ENCODE results near the gene CCDC192. TPM values are rescaled to one million over a fixed set of nuclear protein-coding genes. Genes with fewer than 3 reads are reported as not detected.

CCDC192 gene
- total and polyA plus RNA-seq, 2 of the 4 experiments (the other 2 are of a cell fraction): not detected

GRCh38 chr5:127863161-127863560 is 160.0 kb downstream of the CCDC192 start:
- CTCF ChIA-PET: no interaction called here

More at GRCh38 chr5:127863161-127863560, 160.0 kb downstream of the CCDC192 start:
- Histone ChIP-seq H3K4ac (ENCODE audit: low read depth, low read length) (no peak overlapping the region), H4K91ac (ENCODE audit: insufficient read depth, low read depth, low read length) (no peak overlapping the region; the same call in 1 of the 2 replicates), H3K14ac (replicated peaks; ENCODE audit: low read depth, low read length) (no peak overlapping the region), H3K79me1 (ENCODE audit: low read depth in 1 of 2, low read length in 2 of 2) (no peaks in the 10 kb centered on the region), H4K20me1 (ENCODE audit: insufficient read depth, low read length) (no peaks in the 10 kb centered on the region), H3K9me1 (ENCODE audit: insufficient read depth, low read length) (peaks cover 2% of the 10 kb centered on the region; the same call in 1 of the 2 replicates), H3K56ac (ENCODE audit: extremely low read depth, insufficient read depth, low read length) (no peak overlapping the region), H2BK120ac (ENCODE audit: low read depth, low read length) (no peak overlapping the region), H2AK9ac (replicated peaks; ENCODE audit: low read depth, low read length, poor library complexity) (no peak overlapping the region), H2AK5ac (ENCODE audit: low read depth, low read length) (no peak overlapping the region), H3K4me2 (ENCODE audit: low read depth, low read length) (no peak overlapping the region), H2AFZ (replicated peaks; ENCODE audit: low read length, poor library complexity) (no peak overlapping the region), H3K27ac (ENCODE audit: insufficient read depth, low read length) (no peak overlapping the region), H3K36me3 (ENCODE audit: control insufficient read depth, insufficient read depth, low read length) (no peaks in the 10 kb centered on the region), H3K23ac (ENCODE audit: low read depth, low read length) (no peak overlapping the region), H3K4me3 (ENCODE audit: insufficient read depth, low read depth, low read length) (no peak overlapping the region), H3K9ac (ENCODE audit: low read depth, low read length) (no peak overlapping the region), H2BK15ac (ENCODE audit: low read depth, low read length) (no peak overlapping the region), H3K9me3 (ENCODE audit: control insufficient read depth, insufficient read depth, low read length) (no peaks in the 10 kb centered on the region), H4K5ac (ENCODE audit: low read depth, low read length) (no peak overlapping the region), H3K27me3 (ENCODE audit: control insufficient read depth, insufficient read depth, low read length) (no peaks in the 10 kb centered on the region), H2BK20ac (ENCODE audit: low read depth, low read length) (no peak overlapping the region), H4K8ac (ENCODE audit: low read depth in 2 of 2, low read length in 2 of 2) (no peak overlapping the region), H3K4me1 (ENCODE audit: control insufficient read depth, insufficient read depth, low read length) (peaks cover 2% of the 10 kb centered on the region; the same call in 1 of the 2 replicates), H2BK5ac (ENCODE audit: low read depth, low read length, poor library complexity, severe bottlenecking) (peak overlapping the region; percentile 47), H3K18ac (ENCODE audit: low read depth, low read length) (no peak overlapping the region)
- no peak for TF ChIP-seq CTCF (conservative IDR thresholded peaks at IDR 0.05; ENCODE audit: low read depth, low read length)
- no peak for TF ChIP-seq ELK1 (IDR thresholded peaks at IDR 0.05; ENCODE audit: borderline replicate concordance, low read depth, low read length)
- TF ChIP-seq CEBPB (IDR thresholded peaks at IDR 0.05; ENCODE audit: low read depth, low read length): no peak
- TF ChIP-seq RAD21 (IDR thresholded peaks at IDR 0.05; ENCODE audit: low read length): no peak
- TF ChIP-seq MAFK (IDR thresholded peaks at IDR 0.05; ENCODE audit: low read depth, low read length): peak; percentile 22; the same call in 1 of the 2 replicates
- BruUV-seq (replicated peaks): no TSS peak
- DNase-seq: peak; percentile 62
- dilution Hi-C loops (cut with HindIII; ENCODE audit: low sequenced_read_pairs, unreplicated experiment) (no loop called here), intact Hi-C loops (cut with micrococcal nuclease) (loop anchor here (5.0 kb wide), 2 partner anchors 51 to 106 kb away; no protein-coding TSS in a partner anchor), in situ Hi-C loops (cut with MboI; ENCODE audit: low sequenced_read_pairs) (no loop called here)
- POLR2A ChIA-PET (ENCODE audit: unreplicated experiment): no interaction called here
- ATAC-seq (ENCODE audit: low read depth): peak; percentile 74

Data from IMR-90 (cell line).